ENCODE measurements around the gene MAN2B2.

- TF ChIP-seq TAF1 (IDR thresholded peaks at IDR 0.05; ENCODE audit: control insufficient read depth, extremely low read depth, insufficient read depth, low read length, severe bottlenecking) (no peak), CEBPB (tag; IDR thresholded peaks at IDR 0.05) (no peak), CTCF (IDR thresholded peaks at IDR 0.05 in 2 of 3, conservative IDR thresholded peaks at IDR 0.05 in 1 of 3; ENCODE audit: insufficient read depth in 2 of 3, low read depth in 1 of 3, low read length in 3 of 3) (no peak)
These were observed 44.7 kb upstream of the MAN2B2 start for GRCh38 chr4:6530301-6530700.

Data from K562 (cell line).